Mesothelial cell of epicardium (in vitro differentiated cells): Measurements from ENCODE around the gene ARL6IP5. TPM values are rescaled to one million over a fixed set of nuclear protein-coding genes. Genes with fewer than 3 reads are reported as not detected.

Source experiments
- DNase-seq, 2 experiments: peaks; one replicate each; pipeline ENCODE4 v3.0.0; 2021; ENCODE audit warnings: low spot score in 2 of 2; ENCODE audit not compliant: unreplicated experiment in 2 of 2
- H3K27ac Mint-ChIP-seq: 2 replicates; pipeline ENCODE4 v1.8.0; 2021; ENCODE audit warnings: mixed read lengths
- H3K27me3 Mint-ChIP-seq: 2 replicates; pipeline ENCODE4 v1.8.0; 2021; ENCODE audit warnings: low read depth, mixed read lengths
- H3K36me3 Mint-ChIP-seq: 2 replicates; pipeline ENCODE4 v1.8.0; 2021; ENCODE audit warnings: mixed read lengths
- H3K4me1 Mint-ChIP-seq: 2 replicates; pipeline ENCODE4 v1.8.0; 2021; ENCODE audit warnings: mixed read lengths
- H3K4me3 Mint-ChIP-seq: 2 replicates; pipeline ENCODE4 v1.8.0; 2021; ENCODE audit warnings: mild to moderate bottlenecking, moderate library complexity, mixed read lengths
- H3K9me3 Mint-ChIP-seq: 2 replicates; pipeline ENCODE4 v1.8.0; 2021; ENCODE audit warnings: mixed read lengths
- CTCF ChIP-seq: fragments of 200-600 bp; sonication (generic); IDR thresholded peaks from one replicate; pipeline ENCODE4 v1.5.0; 2021; ENCODE audit warnings: antibody characterized with exemption; ENCODE audit not compliant: unreplicated experiment
- total RNA-seq: library from RNA; stranded (reverse); gene quantifications from 3 replicates; pipeline ENCODE4 v1.2.1, GENCODE V29; 2021

ARL6IP5 gene
- total RNA-seq, 1 donor from 2014 or later = 48.9 TPM

- Mint-ChIP-seq H3K36me3 (no peaks in the 10 kb centered on the region), H3K4me1 (peaks cover 55% of the 10 kb centered on the region), H3K9me3 (no peaks in the 10 kb centered on the region), H3K4me3 (no peak overlapping the region), H3K27me3 (no peaks in the 10 kb centered on the region), H3K27ac (peak overlapping the region; percentile 62)
- TF ChIP-seq CTCF = no peak
- DNase-seq = no peak
Measured at GRCh38 chr3:69082361-69082760, 2.4 kb upstream of the ARL6IP5 start.

- Mint-ChIP-seq H3K4me3 (no peak overlapping the region), H3K27me3 (no peaks in the 10 kb centered on the region), H3K4me1 (peaks cover 55% of the 10 kb centered on the region), H3K36me3 (no peaks in the 10 kb centered on the region), H3K9me3 (no peaks in the 10 kb centered on the region), H3K27ac (peak overlapping the region; percentile 62)
- DNase-seq = no peak
- no peak for TF ChIP-seq CTCF
Measured at GRCh38 chr3:69082805-69083204, 1.9 kb upstream of the ARL6IP5 start.

GRCh38 chr3:69085168-69085832 is 563 bp downstream of the ARL6IP5 start:
- Mint-ChIP-seq H3K27ac (peak overlapping the region; percentile 94), H3K4me1 (peaks cover 55% of the 10 kb centered on the region), H3K27me3 (no peaks in the 10 kb centered on the region), H3K36me3 (no peaks in the 10 kb centered on the region), H3K9me3 (no peaks in the 10 kb centered on the region), H3K4me3 (peak overlapping the region; percentile 95)
- no peak for TF ChIP-seq CTCF
- DNase-seq = no peak

GRCh38 chr3:69085833-69086722 is 1.3 kb downstream of the ARL6IP5 start:
- Mint-ChIP-seq H3K27me3 (no peaks in the 10 kb centered on the region), H3K27ac (peak overlapping the region; percentile 94), H3K9me3 (no peaks in the 10 kb centered on the region), H3K4me3 (peak overlapping the region; percentile 95), H3K4me1 (peaks cover 57% of the 10 kb centered on the region), H3K36me3 (no peaks in the 10 kb centered on the region)
- TF ChIP-seq CTCF = no peak
- DNase-seq = peak; percentile 49 to 58

- DNase-seq = no peak
- peak overlapping the region; percentile 47 for H3K27ac Mint-ChIP-seq
- H3K4me3 Mint-ChIP-seq = peak overlapping the region; percentile 10
- peaks cover 61% of the 10 kb centered on the region for H3K4me1 Mint-ChIP-seq
- no peaks in the 10 kb centered on the region for H3K36me3 Mint-ChIP-seq
- no peaks in the 10 kb centered on the region for H3K27me3 Mint-ChIP-seq
- TF ChIP-seq CTCF = no peak
- no peaks in the 10 kb centered on the region for H3K9me3 Mint-ChIP-seq
Measured at GRCh38 chr3:69087030-69087791, 2.5 kb downstream of the ARL6IP5 start.
